Suprapubic skin (tissue), 3 donors: ENCODE data around the gene TMEM175.

Source experiments
- CTCF ChIP-seq, 2 donors: fragments of 200-600 bp in 1 of 2; fragments of 450-650 bp in 1 of 2; sonication (generic) in 1 of 2; IDR thresholded peaks; one replicate each; pipeline ENCODE4 v1.5.1; 2016 to 2019; ENCODE audit warnings: antibody characterized with exemption in 2 of 2, mild to moderate bottlenecking in 1 of 2, moderate library complexity in 1 of 2
- POLR2A ChIP-seq, 2 donors: fragments of 450-650 bp; IDR thresholded peaks; one replicate each; pipeline ENCODE4 v1.6.1; 2017; ENCODE audit warnings: antibody characterized with exemption in 2 of 2, mild to moderate bottlenecking in 2 of 2, moderate library complexity in 2 of 2

- TF ChIP-seq POLR2A (IDR thresholded peaks at IDR 0.05), result no peak
- no peak for TF ChIP-seq CTCF (IDR thresholded peaks at IDR 0.05)
Measured at GRCh38 chr4:915595-915994, 16.7 kb upstream of the TMEM175 start.
